Activated gamma-delta T cell (primary cell): ENCODE results near the gene PLXNA4.

ENCODE experiments used
- DNase-seq: peaks from one replicate; lab custom pipeline; 2025; lab: John Stamatoyannopoulos, UW

PLXNA4 gene

GRCh38 chr7:132312531-132313055, 263.7 kb downstream of the PLXNA4 start:
- no peak for DNase-seq

- no peak for DNase-seq
Observed at GRCh38 chr7:132311733-132312132, 264.5 kb downstream of the PLXNA4 start.

GRCh38 chr7:132309102-132309805, 267.0 kb downstream of the PLXNA4 start:
- no peak for DNase-seq

- no peak for DNase-seq
Observed at GRCh38 chr7:132307465-132307864, 268.8 kb downstream of the PLXNA4 start.

- no peak for DNase-seq
Observed at GRCh38 chr7:132300599-132301277, 275.5 kb downstream of the PLXNA4 start.

GRCh38 chr7:132298790-132299189, 277.5 kb downstream of the PLXNA4 start:
- DNase-seq, result no peak

GRCh38 chr7:132296820-132297219, 279.4 kb downstream of the PLXNA4 start:
- DNase-seq, result no peak

- no peak for DNase-seq
Observed at GRCh38 chr7:132295175-132295574, 281.1 kb downstream of the PLXNA4 start.

GRCh38 chr7:132292803-132293202, 283.5 kb downstream of the PLXNA4 start:
- no peak for DNase-seq

GRCh38 chr7:132291481-132291880, 284.8 kb downstream of the PLXNA4 start:
- no peak for DNase-seq

- DNase-seq, result no peak
Observed at GRCh38 chr7:132290021-132290420, 286.2 kb downstream of the PLXNA4 start.

- no peak for DNase-seq
Observed at GRCh38 chr7:132286836-132287235, 289.4 kb downstream of the PLXNA4 start.

- no peak for DNase-seq
Observed at GRCh38 chr7:132280335-132280734, 295.9 kb downstream of the PLXNA4 start.

- no peak for DNase-seq
Observed at GRCh38 chr7:132279718-132280117, 296.6 kb downstream of the PLXNA4 start.

GRCh38 chr7:132276976-132277725, 299.1 kb downstream of the PLXNA4 start:
- DNase-seq, result no peak

GRCh38 chr7:132276234-132276630, 300.0 kb downstream of the PLXNA4 start:
- no peak for DNase-seq

GRCh38 chr7:132275416-132276233, 300.6 kb downstream of the PLXNA4 start:
- no peak for DNase-seq

- DNase-seq, result no peak
Observed at GRCh38 chr7:132272763-132273371, 303.4 kb downstream of the PLXNA4 start.

- DNase-seq, result no peak
Observed at GRCh38 chr7:132270517-132270916, 305.8 kb downstream of the PLXNA4 start.

- DNase-seq, result no peak
Observed at GRCh38 chr7:132269718-132270117, 306.6 kb downstream of the PLXNA4 start.

- no peak for DNase-seq
Observed at GRCh38 chr7:132263151-132263550, 313.1 kb downstream of the PLXNA4 start.

- no peak for DNase-seq
Observed at GRCh38 chr7:132262160-132262470, 314.2 kb downstream of the PLXNA4 start.
